Loucy (cell line): Measurements from ENCODE around the gene RAI14.

Source experiments
- H2AFZ ChIP-seq: fragments of 200-600 bp; sonication (generic); 2 replicates; pipeline ENCODE4 v1.6.0; 2016; ENCODE audit warnings: antibody characterized with exemption, mild to moderate bottlenecking, low read length, moderate library complexity
- H3F3A ChIP-seq: fragments of 200-600 bp; 2 replicates; pipeline ENCODE4 v1.6.0; 2016; ENCODE audit warnings: antibody characterized with exemption, low read depth, mild to moderate bottlenecking
- H3K27me3 ChIP-seq: fragments of 200-600 bp; sonication (generic); 2 replicates; pipeline ENCODE4 v1.6.1; 2014; ENCODE audit warnings: low read length, mild to moderate bottlenecking; ENCODE audit not compliant: insufficient read depth, poor library complexity, severe bottlenecking
- H3K36me3 ChIP-seq: fragments of 200-600 bp; sonication (generic); 2 replicates; pipeline ENCODE4 v1.6.1; 2016; ENCODE audit warnings: low read length; ENCODE audit not compliant: insufficient read depth
- H3K4me1 ChIP-seq: fragments of 200-600 bp; sonication (generic); 2 replicates; pipeline ENCODE4 v1.5.1; 2014; ENCODE audit warnings: low read length, mild to moderate bottlenecking; ENCODE audit not compliant: insufficient read depth, poor library complexity, severe bottlenecking
- H3K4me2 ChIP-seq: fragments of 200-600 bp; sonication (generic); 2 replicates; pipeline ENCODE4 v1.6.0; 2014; ENCODE audit warnings: antibody characterized with exemption, low read length, low read depth, mild to moderate bottlenecking; ENCODE audit not compliant: poor library complexity, severe bottlenecking
- H3K4me3 ChIP-seq: fragments of 200-600 bp; sonication (generic); 2 replicates; pipeline ENCODE4 v1.5.1; 2014; ENCODE audit warnings: low read length, mild to moderate bottlenecking, mixed read lengths; ENCODE audit not compliant: poor library complexity, severe bottlenecking
- H3K79me2 ChIP-seq: fragments of 200-600 bp; sonication (generic); 2 replicates; pipeline ENCODE4 v1.6.1; 2014; ENCODE audit warnings: low read length; ENCODE audit not compliant: insufficient read depth
- H3K9ac ChIP-seq: fragments of 200-600 bp; sonication (generic); 2 replicates; pipeline ENCODE4 v1.6.0; 2014; ENCODE audit warnings: mild to moderate bottlenecking, low read depth, low read length, moderate library complexity; ENCODE audit not compliant: poor library complexity, severe bottlenecking
- H3K9me2 ChIP-seq: fragments of 200-600 bp; sonication (generic); replicated peaks from 2 replicates; pipeline ENCODE4 v1.6.1; 2016; ENCODE audit warnings: low read depth, low read length, mixed read lengths
- H3K9me3 ChIP-seq: fragments of 200-600 bp; sonication (generic); 2 replicates; pipeline ENCODE4 v1.6.1; 2014; ENCODE audit warnings: mild to moderate bottlenecking, antibody characterized with exemption, low read length, low read depth; ENCODE audit not compliant: insufficient read depth
- H4K20me1 ChIP-seq: fragments of 200-600 bp; sonication (generic); 2 replicates; pipeline ENCODE4 v1.6.0; 2014; ENCODE audit warnings: antibody characterized with exemption, low read length, mild to moderate bottlenecking; ENCODE audit not compliant: insufficient read depth, poor library complexity, severe bottlenecking
- CTCF ChIP-seq: fragments of 200-600 bp; sonication (generic); conservative IDR thresholded peaks from 2 replicates; pipeline ENCODE4 v1.5.1; 2014; ENCODE audit warnings: mild to moderate bottlenecking, antibody characterized with exemption, low read length
- EZH2phosphoT487 ChIP-seq: fragments of 200-600 bp; IDR thresholded peaks from 2 replicates; pipeline ENCODE4 v1.6.1; 2018; ENCODE audit warnings: antibody characterized with exemption, mild to moderate bottlenecking, moderate library complexity, borderline replicate concordance

RAI14 gene

GRCh38 chr5:34847056-34847455 lies 190.9 kb downstream of the RAI14 start:
- TF ChIP-seq CTCF (no peak), EZH2phosphoT487 (no peak)
- Histone ChIP-seq H3K27me3 (no peaks in the 10 kb centered on the region), H2AFZ (0 out of 2 replicates have a peak overlapping the region, but pooled peaks have one; percentile 11), H3K4me3 (no peak overlapping the region), H4K20me1 (no peaks in the 10 kb centered on the region), H3K4me2 (no peak overlapping the region), H3K9me2 (no peaks in the 10 kb centered on the region), H3K9ac (no peak overlapping the region), H3K4me1 (peaks cover 15% of the 10 kb centered on the region), H3K36me3 (no peaks in the 10 kb centered on the region), H3F3A (0 out of 2 replicates have a peak, but pooled peaks cover 2% of the 10 kb centered on the region), H3K9me3 (no peaks in the 10 kb centered on the region), H3K79me2 (no peaks in the 10 kb centered on the region)

- H3K4me2 ChIP-seq = no peak overlapping the region
- H3K36me3 ChIP-seq = no peaks in the 10 kb centered on the region
- TF ChIP-seq CTCF = no peak
- H3F3A ChIP-seq = 0 out of 2 replicates have a peak, but pooled peaks cover 2% of the 10 kb centered on the region
- peaks cover 15% of the 10 kb centered on the region for H3K4me1 ChIP-seq
- H2AFZ ChIP-seq = no peak overlapping the region
- no peak overlapping the region for H3K9ac ChIP-seq
- no peak overlapping the region for H3K4me3 ChIP-seq
- H3K9me3 ChIP-seq = no peaks in the 10 kb centered on the region
- no peaks in the 10 kb centered on the region for H3K9me2 ChIP-seq
- no peaks in the 10 kb centered on the region for H3K79me2 ChIP-seq
- H4K20me1 ChIP-seq = no peaks in the 10 kb centered on the region
- no peaks in the 10 kb centered on the region for H3K27me3 ChIP-seq
Measured at GRCh38 chr5:34847552-34847951, 191.4 kb downstream of the RAI14 start.

- Histone ChIP-seq H3K9ac (no peak overlapping the region), H3K4me3 (no peak overlapping the region), H3K27me3 (no peaks in the 10 kb centered on the region), H3K4me2 (no peak overlapping the region), H3K79me2 (no peaks in the 10 kb centered on the region), H3K9me2 (no peaks in the 10 kb centered on the region), H3F3A (0 out of 2 replicates have a peak, but pooled peaks cover 2% of the 10 kb centered on the region), H3K36me3 (no peaks in the 10 kb centered on the region), H2AFZ (no peak overlapping the region), H3K4me1 (peaks cover 12% of the 10 kb centered on the region), H4K20me1 (no peaks in the 10 kb centered on the region), H3K9me3 (no peaks in the 10 kb centered on the region)
- no peak for TF ChIP-seq CTCF
- no peak for TF ChIP-seq EZH2phosphoT487
Measured at GRCh38 chr5:34848230-34848629, 192.1 kb downstream of the RAI14 start.
